NCI-H748 (cell line): ENCODE results near the gene RASA4B.
"Not testable (repeated sequence)": the region's sequence is repeated elsewhere in the genome, so short reads cannot be mapped to it uniquely, and the experiment has no call there.

Experiments used
- DNase-seq: peaks from one replicate; lab custom pipeline; 2025; ENCODE audit not compliant: unreplicated experiment; lab: John Stamatoyannopoulos, UW

RASA4B gene

DNA sequence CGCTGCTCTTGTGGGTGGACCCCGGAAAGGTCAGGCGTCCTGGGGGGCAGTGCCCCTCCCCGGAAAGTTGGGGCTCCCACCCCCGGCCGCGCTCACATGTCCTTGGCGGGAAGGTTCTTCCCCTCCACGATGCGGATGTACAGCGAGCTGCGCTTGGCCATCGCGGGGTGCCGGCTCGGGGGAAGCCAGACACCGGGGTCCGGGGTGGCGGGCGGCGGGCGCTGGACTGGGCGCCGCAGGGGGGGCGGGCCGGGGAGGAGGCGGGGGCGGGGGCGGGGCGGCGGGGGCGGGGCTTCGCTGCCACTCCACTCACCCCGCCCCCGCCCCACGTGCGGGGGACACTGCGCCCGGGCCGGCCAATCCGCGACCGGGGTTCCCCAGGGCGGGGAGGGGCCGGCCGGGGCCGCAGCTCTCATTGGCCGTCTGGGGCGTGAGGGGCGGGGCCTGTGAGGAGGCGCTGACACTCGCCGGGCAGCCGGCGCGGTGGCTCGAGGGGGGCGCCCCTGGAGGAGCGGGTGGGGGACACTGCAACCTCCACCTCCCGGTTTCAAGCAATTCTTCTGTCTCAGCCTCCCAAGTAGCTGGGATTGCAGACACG is at the start of gene RASA4B:
RASA4B (minus strand) TSS at position 228 of the 598 bp plus-strand sequence; CDS start at position 161, 67 bp downstream.
- DNase-seq: not testable (repeated sequence)

DNA sequence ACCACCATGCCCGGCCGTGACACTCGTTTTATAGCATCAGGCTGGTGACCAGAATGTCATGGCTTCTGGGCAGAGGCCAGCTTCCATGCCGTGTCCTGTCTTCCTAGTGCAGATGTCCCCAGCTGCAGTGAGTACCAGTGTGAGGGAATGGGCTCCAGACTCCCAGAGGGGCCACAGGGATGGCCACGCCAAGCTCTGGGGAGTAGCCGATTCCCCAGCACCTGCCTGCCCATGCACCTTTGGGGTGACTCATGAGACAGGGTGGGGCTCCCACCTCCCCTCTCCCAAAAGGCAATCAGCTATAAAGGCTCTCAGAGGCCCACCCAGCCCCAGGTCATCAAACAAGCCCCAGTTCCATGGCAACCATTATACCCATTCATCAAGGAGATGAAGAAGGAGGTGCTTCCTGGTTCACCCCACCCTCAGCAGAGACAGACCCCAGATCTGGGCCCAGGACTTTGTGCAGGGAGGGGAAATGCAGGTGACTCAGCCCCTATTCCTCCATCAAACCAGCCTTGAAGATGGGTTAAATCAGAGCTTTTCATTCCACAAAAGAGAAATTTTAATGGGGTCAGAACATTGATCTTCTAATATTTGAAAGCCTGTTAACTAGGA is 33.3 kb upstream of the RASA4B start, which contains the start of gene SPDYE2:
SPDYE2 (plus strand) TSS at position 419 of the 615 bp plus-strand sequence. CDS start 2,030 bp downstream, outside the sequence.
- DNase-seq: not testable (repeated sequence)

DNA sequence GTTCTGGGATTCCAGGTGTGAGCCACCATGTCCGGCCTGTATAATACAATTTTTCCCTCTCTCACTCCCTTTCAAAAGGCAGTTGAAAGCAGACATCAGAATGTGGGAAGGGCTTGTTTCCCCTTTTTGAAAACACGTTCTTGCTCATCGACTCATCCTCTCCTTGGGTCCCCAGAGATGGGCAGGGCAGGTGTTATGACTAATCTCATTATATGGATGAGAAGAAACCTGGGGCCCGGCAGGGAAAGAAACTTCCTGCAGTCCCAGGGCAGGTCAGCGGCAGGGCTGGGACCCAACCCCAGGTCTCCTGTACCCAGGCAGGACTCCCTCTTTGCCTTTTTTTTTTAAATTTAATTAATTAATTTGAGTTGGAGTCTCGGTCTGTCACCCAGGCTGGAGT is 28.8 kb upstream of the RASA4B start:
- not testable (repeated sequence) for DNase-seq

DNA sequence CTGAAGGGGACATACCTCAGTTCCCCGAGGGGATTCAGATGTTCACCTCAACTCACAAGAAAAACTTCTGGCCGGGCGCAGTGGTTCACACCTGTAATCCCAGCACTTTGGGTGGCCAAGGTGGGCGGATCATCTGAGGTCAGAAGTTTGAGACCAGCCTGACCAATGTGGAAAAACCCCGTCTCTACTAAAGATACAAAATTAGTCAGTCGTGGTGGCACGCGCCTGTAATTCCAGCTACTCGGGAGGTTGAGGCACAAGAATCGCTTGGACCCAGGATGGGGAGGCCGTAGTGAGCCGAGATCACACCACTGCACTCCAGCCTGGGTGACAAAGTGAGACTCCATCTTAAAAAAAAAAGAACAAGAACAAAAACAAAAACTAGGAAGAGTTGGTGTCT is 27.7 kb upstream of the RASA4B start:
- DNase-seq: not testable (repeated sequence)

DNA sequence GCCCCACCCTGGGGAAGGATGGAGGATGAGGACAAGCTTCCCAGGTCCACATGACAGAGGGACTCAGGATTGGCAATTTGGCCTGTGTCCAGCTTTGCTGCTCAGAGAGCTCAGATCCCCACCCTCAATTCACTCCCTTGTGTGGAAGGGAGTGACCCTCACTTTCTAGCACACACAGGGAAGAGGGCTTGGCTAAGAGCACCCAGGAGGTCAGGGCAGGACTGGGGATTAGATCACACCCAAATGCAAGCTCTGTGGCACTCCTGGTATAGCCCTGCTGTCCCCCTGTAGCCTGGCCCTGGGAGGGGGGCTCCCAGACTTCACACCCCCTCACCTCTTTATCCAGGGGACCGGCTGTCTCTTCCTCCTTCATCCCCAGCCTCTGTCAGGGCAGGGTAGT is 26.8 kb upstream of the RASA4B start:
- not testable (repeated sequence) for DNase-seq

DNA sequence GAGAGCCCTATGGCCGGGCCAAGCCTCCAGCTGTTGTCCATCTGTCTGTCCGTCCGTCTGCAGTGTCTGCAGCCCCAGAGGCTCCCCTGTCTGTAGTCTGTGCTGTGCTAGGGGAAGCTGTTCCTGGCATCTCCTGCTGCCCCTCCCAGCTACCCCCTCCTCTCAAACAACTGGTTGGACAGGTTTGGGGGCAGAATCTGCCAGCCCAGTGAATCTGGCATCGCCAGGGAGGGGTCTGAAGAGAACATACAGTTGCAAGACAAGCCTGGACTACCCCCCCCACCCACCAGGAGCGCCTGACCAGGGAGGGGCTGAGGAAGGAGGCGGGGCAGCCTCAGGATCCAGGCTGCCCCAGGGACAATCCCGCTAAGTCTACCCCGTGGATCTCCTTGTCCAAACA is 26.0 kb upstream of the RASA4B start, which contains the start of gene UPK3BL2:
UPK3BL2 (minus strand) TSS at position 101 of the 400 bp plus-strand sequence; CDS start at position 41, 60 bp downstream.
- DNase-seq: not testable (repeated sequence)

DNA sequence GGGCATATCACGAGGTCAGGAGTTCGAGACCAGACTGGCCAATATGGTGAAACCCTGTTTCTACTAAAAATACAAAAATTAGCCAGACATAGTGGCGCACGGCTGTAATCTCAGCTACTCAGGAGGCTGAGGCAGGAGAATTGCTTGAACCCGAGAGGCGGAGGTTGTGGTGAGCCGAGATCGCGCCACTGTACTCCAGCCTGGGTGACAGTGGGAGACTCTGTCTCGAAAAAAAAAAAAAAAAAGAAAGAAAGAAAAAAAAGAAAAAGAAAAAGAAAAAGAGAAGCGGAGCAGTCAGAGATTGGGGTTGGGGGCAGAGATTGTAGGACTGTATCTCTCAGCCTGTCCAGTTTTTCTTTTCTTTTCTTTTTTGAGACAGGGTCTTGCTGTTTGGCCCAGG is 25.2 kb upstream of the RASA4B start:
- DNase-seq: not testable (repeated sequence)

DNA sequence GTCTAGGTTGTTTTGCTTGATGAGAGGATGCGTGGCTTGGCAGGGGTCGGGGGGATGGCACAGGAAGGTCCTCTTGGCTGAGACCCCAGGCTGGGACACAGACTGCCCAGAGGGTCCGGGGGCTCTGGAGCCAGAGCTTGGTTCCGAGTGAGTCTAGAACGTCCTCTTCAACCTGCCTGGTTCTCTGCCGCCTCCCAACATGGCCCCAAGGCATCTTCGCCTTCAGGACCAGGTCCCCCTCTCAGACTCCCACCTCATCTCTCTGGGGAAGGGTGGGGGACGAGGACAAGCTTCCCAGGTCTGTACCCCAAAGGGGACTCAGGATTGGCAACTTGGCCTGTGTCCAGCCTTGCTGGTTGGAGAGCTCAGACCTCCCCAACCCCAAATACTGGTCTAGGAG is 24.5 kb upstream of the RASA4B start:
- not testable (repeated sequence) for DNase-seq

DNA sequence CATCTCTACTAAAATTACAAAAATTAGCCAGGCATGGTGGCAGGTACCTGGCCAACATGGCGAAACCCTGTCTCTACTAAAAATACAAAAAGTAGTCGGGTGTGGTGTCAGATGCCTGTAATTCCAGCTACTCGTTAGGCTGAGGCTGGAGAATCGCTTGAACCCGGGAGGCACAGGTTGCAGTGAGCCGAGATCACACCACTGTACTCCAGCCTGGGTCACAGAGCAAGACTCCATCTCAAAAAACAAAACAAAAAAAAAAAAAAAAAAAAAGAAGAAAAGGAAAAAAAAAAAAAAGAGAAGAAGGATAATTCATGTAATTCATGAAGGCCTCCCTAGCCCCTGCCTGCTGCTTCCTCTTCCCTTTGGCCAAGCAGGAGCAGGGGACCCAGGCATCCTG is 23.0 kb upstream of the RASA4B start:
- not testable (repeated sequence) for DNase-seq

DNA sequence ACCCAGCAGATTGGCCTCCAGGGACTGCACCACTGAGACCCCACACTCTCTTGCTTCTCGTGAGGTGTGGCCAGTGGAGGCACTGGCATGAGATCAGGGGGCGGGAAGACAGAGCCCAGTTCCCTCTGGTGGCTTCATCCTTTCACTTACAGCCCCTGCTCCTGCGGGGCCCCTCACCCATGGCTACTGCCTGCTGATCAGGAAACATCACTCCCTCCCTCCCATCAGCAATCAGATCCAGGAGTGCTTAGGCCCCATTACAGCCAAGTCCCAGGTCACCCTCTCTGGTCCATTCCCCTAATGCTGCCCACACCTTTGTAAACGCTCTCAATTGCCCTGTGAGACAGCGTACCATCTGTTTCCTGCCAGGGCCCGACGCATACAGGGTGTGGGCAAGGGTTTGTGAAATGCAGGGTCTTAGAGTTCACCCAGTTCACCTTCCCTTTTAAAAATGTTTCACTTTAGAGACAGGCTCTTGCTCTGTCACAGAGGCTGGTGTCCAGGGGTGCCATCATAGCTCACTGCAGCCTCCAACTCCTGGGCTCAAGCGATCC is 17.6 kb upstream of the RASA4B start:
- DNase-seq: not testable (repeated sequence)

DNA sequence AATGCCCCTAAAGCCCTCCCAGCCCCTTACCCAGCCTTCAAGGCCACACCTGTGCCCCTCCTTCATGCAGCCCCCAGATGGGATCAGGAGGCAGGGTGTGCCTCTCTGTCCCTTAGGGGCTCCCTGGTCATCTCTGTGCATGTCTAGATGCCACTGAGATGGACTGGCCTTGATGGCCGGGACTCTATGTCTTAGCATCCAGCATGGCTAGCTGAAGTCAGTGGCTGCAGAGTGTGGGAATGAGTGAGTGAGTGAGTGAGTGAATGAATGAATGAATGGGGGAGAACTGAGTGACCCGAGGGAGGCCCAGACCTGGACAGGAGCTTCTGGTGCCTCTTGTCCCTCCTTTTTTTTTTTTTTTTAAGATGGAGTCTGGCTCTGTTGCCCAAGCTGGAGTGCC is 14.6 kb upstream of the RASA4B start:
- DNase-seq: not testable (repeated sequence)

DNA sequence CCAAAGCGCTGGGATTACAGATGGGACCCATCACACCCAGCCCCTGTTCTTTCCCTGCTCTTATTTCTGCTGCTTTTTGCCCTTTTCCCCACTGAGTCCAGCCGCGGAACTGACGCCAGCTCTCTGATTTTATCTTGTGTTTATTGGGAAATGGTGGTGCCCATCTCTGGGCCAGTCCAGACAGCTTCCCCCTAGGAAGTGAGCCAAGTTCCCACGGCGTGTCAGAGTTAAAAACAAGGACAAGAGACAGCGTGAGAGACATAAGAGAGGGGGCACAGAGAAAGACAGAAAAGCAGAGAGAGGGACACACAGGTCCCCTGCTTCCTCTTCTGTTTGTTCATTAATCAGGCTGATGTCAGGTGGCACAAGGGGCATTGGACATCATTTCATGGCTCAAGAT is 14.0 kb upstream of the RASA4B start:
- not testable (repeated sequence) for DNase-seq

DNA sequence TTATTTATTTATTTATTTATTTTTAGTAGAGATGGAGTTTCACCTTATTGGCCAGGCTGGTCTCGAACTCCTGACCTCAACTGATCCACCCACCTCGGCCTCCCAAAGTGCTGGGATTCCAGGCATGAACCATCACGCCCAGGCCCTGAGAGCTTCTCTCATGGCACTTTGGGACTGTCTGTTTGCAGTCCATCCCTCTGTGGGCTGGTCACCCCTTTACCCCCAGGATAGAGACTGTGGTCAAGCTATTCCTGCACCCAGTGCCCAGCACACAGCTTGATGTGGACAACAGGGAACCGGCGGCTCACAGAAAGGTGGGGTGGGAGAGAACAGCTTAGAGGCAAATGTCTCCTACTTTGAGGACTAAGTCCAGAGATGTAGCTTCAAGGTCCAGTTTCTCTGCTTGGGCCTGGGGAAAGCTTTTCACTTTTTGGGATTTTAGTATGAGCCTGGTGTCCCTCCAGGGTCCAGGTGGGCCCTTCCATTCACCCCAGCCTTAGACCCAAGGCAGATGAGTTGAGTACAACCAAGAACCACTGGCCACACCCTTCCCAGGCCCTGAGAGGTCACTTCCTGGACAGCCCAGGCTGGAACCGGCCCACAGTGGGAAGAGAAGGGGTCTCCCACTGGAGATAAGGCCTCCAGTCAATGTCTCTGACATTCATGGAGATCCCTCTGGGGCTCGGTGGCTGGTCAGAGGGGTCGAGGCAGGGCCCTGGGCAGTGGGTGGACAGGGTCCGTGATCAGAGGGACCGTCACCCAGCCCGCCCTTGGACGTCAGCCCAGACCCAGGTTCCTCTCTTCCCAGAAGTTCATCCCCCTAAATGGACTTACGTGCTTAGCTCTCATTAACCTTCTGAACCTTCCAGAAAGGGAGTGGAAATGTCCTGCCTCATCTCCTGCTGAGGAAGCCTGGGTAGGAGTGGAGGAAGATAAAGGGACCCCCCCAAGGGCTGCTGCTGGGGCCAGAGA is 10.5 kb upstream of the RASA4B start:
- DNase-seq: not testable (repeated sequence)

DNA sequence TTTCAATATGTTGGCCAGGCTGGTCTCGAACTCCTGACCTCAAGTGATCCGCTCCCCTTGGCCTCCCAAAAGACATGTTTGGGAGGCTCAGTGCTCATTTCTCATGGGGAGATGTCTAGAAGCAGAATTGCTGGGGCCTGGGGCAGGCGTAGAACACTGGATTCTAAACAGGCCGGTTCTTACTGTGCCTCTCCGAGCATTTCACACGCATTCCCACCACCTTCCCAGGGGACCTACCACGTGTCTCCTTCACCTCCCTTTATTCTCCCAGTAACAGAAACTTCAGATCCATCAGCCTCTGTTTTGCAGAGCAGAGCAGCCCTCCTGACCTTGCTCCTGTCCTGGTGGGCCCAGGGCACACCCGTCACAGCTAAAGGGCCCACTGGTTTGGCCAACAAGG is 9.6 kb upstream of the RASA4B start:
- not testable (repeated sequence) for DNase-seq

DNA sequence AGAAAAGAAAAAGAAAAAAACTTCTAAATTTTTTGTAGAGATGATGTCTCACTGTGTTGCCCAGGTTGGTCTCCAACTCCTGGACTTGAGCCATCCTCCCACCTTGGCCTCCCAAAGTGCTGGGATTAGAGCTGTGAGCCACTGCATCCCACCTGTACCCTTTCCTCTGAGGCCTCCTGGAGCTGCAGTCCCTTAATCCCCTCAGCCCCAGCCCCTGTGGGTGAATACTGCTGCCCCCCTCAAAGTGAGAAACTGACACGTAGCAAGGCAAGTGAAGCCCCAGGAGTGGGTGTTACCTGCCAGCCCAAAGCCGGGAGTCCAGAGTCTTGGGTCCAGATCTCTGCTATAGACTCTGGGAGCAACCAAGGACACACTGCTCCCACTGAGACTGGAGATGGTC is 7.2 kb upstream of the RASA4B start:
- not testable (repeated sequence) for DNase-seq

DNA sequence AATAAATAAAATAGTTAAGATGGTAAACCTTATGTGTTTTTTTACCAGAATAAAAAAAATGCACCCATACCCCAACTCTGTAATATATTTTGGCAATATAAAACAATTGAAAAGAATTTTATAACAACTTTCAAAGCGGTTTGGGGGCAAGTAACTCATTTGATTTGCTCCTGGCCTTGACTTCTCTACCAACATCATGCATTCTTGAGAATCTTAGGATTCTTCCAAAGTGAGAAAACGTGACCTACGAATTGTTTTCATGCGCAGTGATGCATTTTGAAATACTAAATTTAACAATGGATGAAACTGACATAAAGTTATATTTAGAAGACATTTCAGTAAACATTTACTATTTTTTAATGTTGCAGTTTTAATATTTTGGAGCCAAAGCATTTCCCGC is 3.2 kb upstream of the RASA4B start:
- DNase-seq: not testable (repeated sequence)

DNA sequence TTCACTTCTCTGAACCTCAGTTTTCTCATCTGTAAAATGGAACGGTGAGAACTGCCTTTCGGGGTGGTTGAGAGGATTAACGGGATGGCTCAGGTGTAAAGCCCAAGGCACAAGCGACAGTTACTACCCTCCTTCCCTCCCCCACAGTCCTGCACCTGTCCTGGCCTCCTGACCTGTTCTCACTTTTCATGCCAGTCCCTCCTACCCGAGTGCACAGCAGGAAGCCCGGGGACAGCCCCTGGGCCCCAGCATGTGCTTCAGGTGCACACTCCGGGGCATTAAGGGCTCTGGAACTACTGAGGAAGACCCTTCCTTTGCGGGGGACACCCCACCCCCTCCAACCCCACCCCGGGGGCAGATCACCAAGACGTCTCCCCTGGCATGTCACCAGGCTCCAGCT is 626 bp downstream of the RASA4B start:
- DNase-seq: not testable (repeated sequence)

DNA sequence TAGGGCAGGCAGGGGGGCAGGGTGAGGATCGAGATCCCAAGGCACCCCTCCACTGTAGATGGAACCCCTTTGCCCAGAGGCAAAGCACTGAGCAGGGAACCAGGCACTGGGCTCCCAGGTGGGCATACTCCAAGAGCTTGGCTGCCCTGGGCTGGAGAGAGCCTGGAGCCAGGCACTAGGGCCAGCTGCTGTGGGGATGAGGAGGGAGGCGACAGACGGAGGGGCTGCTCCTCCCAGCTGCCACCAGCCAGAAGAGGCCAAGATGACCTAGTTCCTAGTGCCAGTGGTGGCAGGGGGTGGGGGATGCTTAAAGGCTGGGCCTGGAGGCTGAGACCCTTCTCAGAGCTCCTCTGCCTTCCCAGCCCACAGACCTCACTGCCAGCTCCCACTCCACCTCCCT is 1.7 kb downstream of the RASA4B start:
- DNase-seq: not testable (repeated sequence)

DNA sequence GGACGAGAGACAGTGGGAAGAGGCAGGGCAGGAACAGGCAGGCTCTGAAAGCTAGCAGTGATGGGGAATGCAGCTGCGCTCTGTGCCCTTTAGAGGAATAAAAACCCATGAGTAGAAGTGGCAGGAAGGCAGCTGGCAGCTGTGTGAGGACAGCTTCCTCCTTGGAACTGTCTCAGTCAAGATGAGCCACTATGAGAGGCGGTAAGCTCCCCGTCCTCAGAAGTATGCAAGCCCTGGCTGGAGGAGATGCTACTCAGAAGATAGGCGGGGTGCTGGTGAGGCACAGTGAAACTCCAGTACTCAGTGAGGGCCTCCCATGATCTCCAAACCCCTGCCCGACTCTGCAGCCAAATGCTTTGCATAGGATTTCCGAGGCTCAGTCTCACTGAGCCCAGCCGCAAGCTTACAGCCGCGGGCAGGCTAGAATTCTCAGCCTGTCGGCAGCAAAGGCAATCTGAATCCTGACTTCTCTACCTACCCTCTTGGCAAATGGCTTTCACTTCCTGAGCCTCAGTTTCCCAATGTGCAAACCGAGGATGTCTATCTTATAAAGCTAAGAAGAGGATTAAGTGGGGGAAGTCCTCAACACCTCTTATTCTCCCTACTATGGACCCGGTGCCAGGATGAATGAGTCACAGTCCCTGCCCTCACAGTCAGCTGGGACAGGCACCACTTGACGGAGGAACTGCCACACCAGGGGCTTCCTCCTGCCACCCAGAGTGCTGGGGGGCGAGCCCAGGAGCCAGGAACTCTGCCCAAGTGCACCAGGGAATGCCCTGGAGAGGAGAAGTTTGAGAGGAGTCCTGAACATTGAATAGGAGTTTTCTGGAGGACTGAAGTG is 2.5 kb downstream of the RASA4B start:
- DNase-seq: not testable (repeated sequence)

DNA sequence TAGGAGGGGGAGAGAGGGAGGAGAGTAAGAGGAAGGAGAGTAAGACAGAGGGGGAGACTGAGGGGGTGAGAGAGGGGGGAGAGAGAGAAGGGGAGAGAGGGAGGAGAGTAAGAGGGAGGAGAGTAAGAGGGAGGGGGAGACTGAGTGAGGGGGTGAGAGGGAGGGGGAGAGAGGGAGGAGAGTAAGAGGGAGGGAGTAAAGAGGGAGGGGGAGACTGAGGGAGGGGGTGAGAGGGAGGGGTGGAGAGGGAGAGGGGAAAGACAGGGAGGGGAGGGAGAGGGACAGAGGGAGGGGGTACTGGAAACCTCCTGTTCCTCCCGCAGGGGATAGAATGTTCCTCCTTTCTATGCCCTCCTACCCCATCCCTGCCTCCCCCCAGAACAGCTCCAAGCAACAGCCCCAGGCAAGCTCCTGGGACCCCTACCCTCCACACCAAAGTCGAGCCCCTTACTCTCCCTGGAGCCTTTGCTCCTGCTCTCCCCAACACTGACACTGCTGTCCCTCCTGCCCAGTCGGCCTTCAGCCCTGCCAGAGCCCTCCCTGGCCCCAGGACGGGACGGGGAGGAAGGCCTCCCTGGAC is 4.8 kb downstream of the RASA4B start:
- not testable (repeated sequence) for DNase-seq
